Astrocyte (in vitro differentiated cells and primary cell): ENCODE results near the gene EPB41.

Experiments
- EZH2 ChIP-seq: IDR thresholded peaks from 2 replicates; pipeline ENCODE4 v1.6.1; 2012; ENCODE audit warnings: mild to moderate bottlenecking, low read length, inconsistent platforms; ENCODE audit not compliant: insufficient read depth
- TF ChIP-seq, protein P1 (sequence below): IDR thresholded peaks from 2 replicates; pipeline ENCODE4 v1.5.1; 2011; ENCODE audit warnings: low read depth, mild to moderate bottlenecking, inconsistent platforms, low read length, moderate library complexity; ENCODE audit not compliant: insufficient read depth

DNA sequence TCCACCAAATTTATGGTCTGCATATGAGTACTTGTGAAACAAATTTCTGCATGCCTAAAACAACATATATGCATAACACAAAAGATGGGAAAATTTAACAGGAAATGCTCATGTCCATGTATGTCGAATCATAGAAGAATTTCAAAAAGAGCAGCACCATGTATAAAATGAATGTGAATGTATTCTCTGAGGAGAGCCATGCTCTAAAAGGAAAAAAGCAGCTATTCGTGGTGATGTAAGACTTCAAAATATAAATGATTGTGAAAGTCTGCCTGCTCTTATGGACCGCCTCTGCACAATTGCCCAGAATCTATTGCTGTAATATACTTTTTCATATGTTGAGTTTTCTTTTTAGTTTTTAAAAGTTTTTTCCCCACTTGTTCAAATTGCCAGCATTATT lies 66.8 kb downstream of the EPB41 start:
- TF ChIP-seq, protein P1, sequence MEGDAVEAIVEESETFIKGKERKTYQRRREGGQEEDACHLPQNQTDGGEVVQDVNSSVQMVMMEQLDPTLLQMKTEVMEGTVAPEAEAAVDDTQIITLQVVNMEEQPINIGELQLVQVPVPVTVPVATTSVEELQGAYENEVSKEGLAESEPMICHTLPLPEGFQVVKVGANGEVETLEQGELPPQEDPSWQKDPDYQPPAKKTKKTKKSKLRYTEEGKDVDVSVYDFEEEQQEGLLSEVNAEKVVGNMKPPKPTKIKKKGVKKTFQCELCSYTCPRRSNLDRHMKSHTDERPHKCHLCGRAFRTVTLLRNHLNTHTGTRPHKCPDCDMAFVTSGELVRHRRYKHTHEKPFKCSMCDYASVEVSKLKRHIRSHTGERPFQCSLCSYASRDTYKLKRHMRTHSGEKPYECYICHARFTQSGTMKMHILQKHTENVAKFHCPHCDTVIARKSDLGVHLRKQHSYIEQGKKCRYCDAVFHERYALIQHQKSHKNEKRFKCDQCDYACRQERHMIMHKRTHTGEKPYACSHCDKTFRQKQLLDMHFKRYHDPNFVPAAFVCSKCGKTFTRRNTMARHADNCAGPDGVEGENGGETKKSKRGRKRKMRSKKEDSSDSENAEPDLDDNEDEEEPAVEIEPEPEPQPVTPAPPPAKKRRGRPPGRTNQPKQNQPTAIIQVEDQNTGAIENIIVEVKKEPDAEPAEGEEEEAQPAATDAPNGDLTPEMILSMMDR: no peak
- no peak for TF ChIP-seq EZH2
